Stimulated activated naive B cell treated with anti-CD40 and anti-IgM and Interleukin-4, amounts not matched to agents 10 μg/mL and 1 μg/mL and 100 μg/mL, for 72 hours (primary cell): ENCODE measurements around the gene TMEM63A.
"Not testable (repeated sequence)": the region's sequence is repeated elsewhere in the genome, so short reads cannot be mapped to it uniquely, and the experiment has no call there.

ENCODE experiments used
- ATAC-seq, 2 donors: fragments of 150-1000 bp; cut with Tn5 transposase; replicated peaks; 2 replicates each; pipeline ENCODE4 v1.10.0; 2021; ENCODE audit warnings: moderate library complexity in 1 of 2
- DNase-seq: peaks from one replicate; pipeline ENCODE4 v3.0.0; 2021
- H3K27ac Mint-ChIP-seq: one replicate; pipeline ENCODE4 v1.8.0; 2022; ENCODE audit warnings: mild to moderate bottlenecking, mixed read lengths
- H3K27me3 Mint-ChIP-seq, 2 donors: one replicate each; pipeline ENCODE4 v1.8.0; 2022; ENCODE audit warnings: mixed read lengths in 2 of 2
- H3K36me3 Mint-ChIP-seq, 2 donors: one replicate each; pipeline ENCODE4 v1.8.0; 2022; ENCODE audit warnings: mixed read lengths in 2 of 2, mild to moderate bottlenecking in 1 of 2
- H3K4me1 Mint-ChIP-seq, 2 donors: one replicate each; pipeline ENCODE4 v1.8.0; 2022; ENCODE audit warnings: mixed read lengths in 2 of 2, mild to moderate bottlenecking in 1 of 2
- H3K4me3 Mint-ChIP-seq, 2 donors: one replicate each; pipeline ENCODE4 v1.8.0; 2022; ENCODE audit warnings: mild to moderate bottlenecking in 2 of 2, mixed read lengths in 2 of 2, moderate library complexity in 1 of 2
- H3K9me3 Mint-ChIP-seq, 2 donors: one replicate each; pipeline ENCODE4 v1.8.0; 2022; ENCODE audit warnings: mixed read lengths in 2 of 2, mild to moderate bottlenecking in 1 of 2

Gene TMEM63A

GRCh38 chr1:225825078-225825477 lies 57.1 kb downstream of the TMEM63A start:
- no peak overlapping the region for H3K4me3 Mint-ChIP-seq
- DNase-seq (no peak), ATAC-seq (no peak)
- H3K4me1 Mint-ChIP-seq: peaks cover 0 to 5% of the 10 kb centered on the region in 2 donors
- H3K9me3 Mint-ChIP-seq: peaks cover 0 to 2% of the 10 kb centered on the region in 2 donors
- peaks cover 0 to 5% of the 10 kb centered on the region in 2 donors for H3K36me3 Mint-ChIP-seq
- no peak overlapping the region for H3K27ac Mint-ChIP-seq
- H3K27me3 Mint-ChIP-seq: no peaks in the 10 kb centered on the region

GRCh38 chr1:225824533-225824941 lies 57.6 kb downstream of the TMEM63A start:
- H3K36me3 Mint-ChIP-seq: peaks cover 0 to 5% of the 10 kb centered on the region in 2 donors
- H3K4me3 Mint-ChIP-seq: no peak overlapping the region
- no peak overlapping the region for H3K27ac Mint-ChIP-seq
- peaks cover 0 to 2% of the 10 kb centered on the region in 2 donors for H3K9me3 Mint-ChIP-seq
- DNase-seq (no peak), ATAC-seq (no peak)
- no peaks in the 10 kb centered on the region for H3K27me3 Mint-ChIP-seq
- peaks cover 0 to 3% of the 10 kb centered on the region in 2 donors for H3K4me1 Mint-ChIP-seq

- H3K36me3 Mint-ChIP-seq: peaks cover 0 to 4% of the 10 kb centered on the region in 2 donors
- ATAC-seq (no peak), DNase-seq (no peak)
- H3K9me3 Mint-ChIP-seq: peaks cover 0 to 2% of the 10 kb centered on the region in 2 donors
- H3K27ac Mint-ChIP-seq: no peak overlapping the region
- no peaks in the 10 kb centered on the region for H3K4me1 Mint-ChIP-seq
- no peaks in the 10 kb centered on the region for H3K27me3 Mint-ChIP-seq
- H3K4me3 Mint-ChIP-seq: no peak overlapping the region
These were observed 58.3 kb downstream of the TMEM63A start for GRCh38 chr1:225823811-225824261.

DNA sequence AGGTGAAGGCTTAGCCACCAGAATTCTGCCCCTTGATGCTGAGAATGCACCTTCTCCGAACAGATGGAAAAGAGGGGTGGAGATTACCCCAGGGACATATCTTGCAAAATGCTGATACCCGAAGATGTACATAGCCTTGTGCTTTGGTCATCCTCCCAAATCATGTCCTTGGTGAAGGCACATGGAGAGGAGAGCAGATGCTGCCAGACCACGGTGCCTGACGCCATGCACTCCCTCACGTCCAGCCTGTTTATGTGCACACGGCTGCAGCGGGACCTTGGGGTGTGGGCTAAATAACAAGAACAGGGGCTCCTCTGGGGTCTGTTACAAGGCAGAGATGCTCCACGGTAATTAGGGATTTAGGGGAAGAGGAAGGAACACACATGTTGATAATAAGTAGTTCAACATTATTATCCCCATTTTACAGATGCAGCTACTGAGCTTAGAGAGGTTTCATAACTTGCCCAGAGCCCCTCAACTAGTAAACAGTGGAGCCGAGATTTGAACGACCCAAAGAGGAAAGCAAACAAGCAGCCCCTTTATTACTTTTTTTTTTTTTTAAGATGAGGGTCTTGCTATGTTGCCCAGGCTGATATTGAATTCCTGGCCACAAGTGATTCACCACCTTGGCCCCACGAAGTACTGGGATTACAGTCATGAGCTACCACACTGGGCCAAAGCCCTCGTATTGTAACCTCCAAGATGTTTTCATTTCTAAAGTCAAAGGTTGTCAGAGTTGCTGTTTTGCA lies 59.4 kb downstream of the TMEM63A start:
- DNase-seq (no peak), ATAC-seq (no peak)
- peaks cover 0 to 2% of the 10 kb centered on the region in 2 donors for H3K9me3 Mint-ChIP-seq
- H3K36me3 Mint-ChIP-seq: peaks cover 0 to 4% of the 10 kb centered on the region in 2 donors
- peaks cover 0 to 4% of the 10 kb centered on the region in 2 donors for H3K4me1 Mint-ChIP-seq
- H3K4me3 Mint-ChIP-seq: no peak overlapping the region
- H3K27me3 Mint-ChIP-seq: no peaks in the 10 kb centered on the region
- no peak overlapping the region for H3K27ac Mint-ChIP-seq

- Mint-ChIP-seq H3K4me3 (no peak overlapping the region), H3K36me3 (peaks cover 0 to 4% of the 10 kb centered on the region in 2 donors), H3K4me1 (peaks cover 0 to 9% of the 10 kb centered on the region in 2 donors), H3K27ac (no peak overlapping the region), H3K9me3 (peaks cover 0 to 2% of the 10 kb centered on the region in 2 donors), H3K27me3 (no peaks in the 10 kb centered on the region)
- ATAC-seq (no peak), DNase-seq (no peak)
These were observed 61.6 kb downstream of the TMEM63A start for GRCh38 chr1:225820522-225821120.

DNA sequence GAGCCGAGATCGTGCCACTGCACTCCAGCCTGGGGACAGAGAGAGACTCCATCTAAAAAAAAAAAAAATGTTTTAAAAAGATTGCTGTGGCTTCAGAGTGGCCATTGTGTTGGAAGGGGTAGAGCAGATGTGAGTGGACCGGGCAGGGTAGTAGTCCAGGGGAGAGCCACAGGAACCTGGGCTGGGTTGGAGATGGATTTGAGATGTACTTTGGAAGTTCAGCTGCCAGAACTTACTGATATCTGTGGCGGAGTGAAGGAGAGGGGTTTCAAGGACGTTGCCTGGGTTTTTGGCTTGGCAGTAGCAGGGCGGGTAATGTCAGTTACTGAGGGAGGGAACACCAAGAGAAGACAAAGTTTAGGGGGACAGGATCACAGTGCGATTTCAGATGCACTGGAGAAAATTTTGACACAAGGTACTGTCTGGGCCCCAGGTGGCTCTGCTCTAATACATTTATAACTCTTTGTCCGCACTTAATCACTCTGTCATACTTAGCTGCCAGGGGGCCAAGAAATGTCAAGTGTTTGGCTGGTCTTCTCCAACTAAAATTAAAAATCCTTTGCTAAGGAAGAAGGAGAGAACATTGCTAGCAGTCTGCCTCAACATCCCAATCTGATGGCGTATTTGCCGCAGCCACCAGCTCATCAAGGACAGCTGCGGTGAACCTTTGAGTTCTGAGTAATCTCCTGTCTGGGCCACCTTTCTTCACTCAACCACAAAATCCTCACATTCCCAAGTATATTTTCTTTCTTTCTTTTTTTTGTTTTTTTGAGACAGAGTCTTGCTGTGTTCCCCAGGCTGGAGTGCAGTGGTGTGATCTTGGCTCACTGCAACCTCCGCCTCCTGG lies 62.6 kb downstream of the TMEM63A start:
- Mint-ChIP-seq H3K36me3 (peaks cover 0 to 4% of the 10 kb centered on the region in 2 donors), H3K27me3 (no peaks in the 10 kb centered on the region), H3K9me3 (peaks cover 0 to 2% of the 10 kb centered on the region in 2 donors), H3K4me3 (no peak overlapping the region), H3K4me1 (peaks cover 0 to 9% of the 10 kb centered on the region in 2 donors), H3K27ac (no peak overlapping the region)
- ATAC-seq (no peak), DNase-seq (no peak)

- Mint-ChIP-seq H3K4me3 (no peak overlapping the region), H3K9me3 (peaks cover 0 to 2% of the 10 kb centered on the region in 2 donors), H3K27ac (no peak overlapping the region), H3K4me1 (peaks cover 0 to 9% of the 10 kb centered on the region in 2 donors), H3K36me3 (peaks cover 0 to 4% of the 10 kb centered on the region in 2 donors), H3K27me3 (no peaks in the 10 kb centered on the region)
- ATAC-seq (no peak), DNase-seq (no peak)
These were observed 64.0 kb downstream of the TMEM63A start for GRCh38 chr1:225818229-225818628.

GRCh38 chr1:225817611-225818061 lies 64.5 kb downstream of the TMEM63A start:
- Mint-ChIP-seq H3K27me3 (no peaks in the 10 kb centered on the region), H3K36me3 (peaks cover 0 to 4% of the 10 kb centered on the region in 2 donors), H3K27ac (no peak overlapping the region), H3K9me3 (peaks cover 0 to 2% of the 10 kb centered on the region in 2 donors), H3K4me1 (peaks cover 2 to 9% of the 10 kb centered on the region in 2 donors), H3K4me3 (no peak overlapping the region)
- no peak for DNase-seq
- no peak for ATAC-seq

GRCh38 chr1:225816643-225817538 lies 65.3 kb downstream of the TMEM63A start:
- DNase-seq: no peak
- no peaks in the 10 kb centered on the region for H3K27me3 Mint-ChIP-seq

GRCh38 chr1:225815526-225816178 lies 66.5 kb downstream of the TMEM63A start:
- ATAC-seq (no peak), DNase-seq (no peak)
- Mint-ChIP-seq H3K4me3 (no peak overlapping the region), H3K27ac (no peak overlapping the region), H3K36me3 (peaks cover 0 to 4% of the 10 kb centered on the region in 2 donors), H3K27me3 (peaks cover 5 to 6% of the 10 kb centered on the region in 2 donors), H3K4me1 (peaks cover 2 to 14% of the 10 kb centered on the region in 2 donors), H3K9me3 (peaks cover 0 to 2% of the 10 kb centered on the region in 2 donors)

More at GRCh38 chr1:225816643-225817538, 65.3 kb downstream of the TMEM63A start:
- Mint-ChIP-seq H3K4me1 (peaks cover 2 to 9% of the 10 kb centered on the region in 2 donors), H3K27ac (no peak overlapping the region), H3K9me3 (peaks cover 0 to 2% of the 10 kb centered on the region in 2 donors), H3K4me3 (no peak overlapping the region), H3K36me3 (peaks cover 0 to 4% of the 10 kb centered on the region in 2 donors)
- no peak for ATAC-seq

- not testable (repeated sequence) for ATAC-seq, H3K27ac Mint-ChIP-seq, H3K4me3 Mint-ChIP-seq, H3K9me3 Mint-ChIP-seq, DNase-seq, H3K36me3 Mint-ChIP-seq
- H3K27me3 Mint-ChIP-seq: peaks cover 10% of the 10 kb centered on the region in 2 donors
- peaks cover 5 to 19% of the 10 kb centered on the region in 2 donors for H3K4me1 Mint-ChIP-seq
These were observed 67.1 kb downstream of the TMEM63A start for GRCh38 chr1:225815090-225815489.

DNA sequence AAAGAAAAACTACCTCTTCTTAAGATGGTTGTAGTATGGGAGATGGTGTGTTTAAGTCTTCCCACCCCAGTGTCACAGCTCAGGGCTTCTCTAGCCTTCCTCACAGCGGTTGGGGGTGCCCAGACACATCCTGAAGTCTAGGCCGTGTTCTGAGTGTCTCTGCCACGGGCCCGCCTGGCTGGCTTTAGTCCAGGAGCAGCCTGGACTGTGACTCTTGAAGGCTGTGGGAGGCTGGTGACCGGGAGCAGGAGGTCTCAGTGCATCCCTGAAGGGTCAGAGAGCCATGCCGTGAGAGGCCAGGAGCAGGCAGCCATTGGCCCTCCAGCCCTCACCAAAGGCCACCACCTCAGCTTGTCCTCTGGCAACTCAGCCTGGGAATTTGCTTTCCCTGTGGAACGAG lies 67.8 kb downstream of the TMEM63A start:
- peaks cover 5 to 25% of the 10 kb centered on the region in 2 donors for H3K4me1 Mint-ChIP-seq
- DNase-seq (no peak), ATAC-seq (no peak)
- no peak overlapping the region for H3K27ac Mint-ChIP-seq
- no peak overlapping the region for H3K4me3 Mint-ChIP-seq
- H3K27me3 Mint-ChIP-seq: peaks cover 10% of the 10 kb centered on the region in 2 donors
- H3K9me3 Mint-ChIP-seq: no peaks in the 10 kb centered on the region
- peaks cover 0 to under 1% of the 10 kb centered on the region in 2 donors for H3K36me3 Mint-ChIP-seq
